ENCODE measurements around the gene PIM3.

PIM3 gene

DNA sequence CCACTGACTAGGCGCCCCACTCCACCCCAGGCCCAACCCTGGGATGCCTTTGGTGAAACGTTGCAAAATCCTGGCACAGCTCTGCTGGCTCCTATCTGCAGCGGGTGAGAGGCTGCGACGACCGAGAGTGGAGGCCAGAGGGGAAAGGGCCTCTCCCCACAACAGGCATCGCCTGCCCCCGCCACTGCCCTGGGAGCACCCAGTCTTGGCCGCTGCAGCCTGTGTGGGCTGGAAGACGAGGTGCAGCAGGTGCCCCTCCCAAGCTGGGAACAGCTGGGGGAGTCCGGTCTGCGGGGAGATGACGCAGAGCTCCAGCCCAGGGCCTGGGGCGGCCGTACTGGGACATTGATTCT is 4.2 kb upstream of the PIM3 start:
- DNase-seq = no peak

DNA sequence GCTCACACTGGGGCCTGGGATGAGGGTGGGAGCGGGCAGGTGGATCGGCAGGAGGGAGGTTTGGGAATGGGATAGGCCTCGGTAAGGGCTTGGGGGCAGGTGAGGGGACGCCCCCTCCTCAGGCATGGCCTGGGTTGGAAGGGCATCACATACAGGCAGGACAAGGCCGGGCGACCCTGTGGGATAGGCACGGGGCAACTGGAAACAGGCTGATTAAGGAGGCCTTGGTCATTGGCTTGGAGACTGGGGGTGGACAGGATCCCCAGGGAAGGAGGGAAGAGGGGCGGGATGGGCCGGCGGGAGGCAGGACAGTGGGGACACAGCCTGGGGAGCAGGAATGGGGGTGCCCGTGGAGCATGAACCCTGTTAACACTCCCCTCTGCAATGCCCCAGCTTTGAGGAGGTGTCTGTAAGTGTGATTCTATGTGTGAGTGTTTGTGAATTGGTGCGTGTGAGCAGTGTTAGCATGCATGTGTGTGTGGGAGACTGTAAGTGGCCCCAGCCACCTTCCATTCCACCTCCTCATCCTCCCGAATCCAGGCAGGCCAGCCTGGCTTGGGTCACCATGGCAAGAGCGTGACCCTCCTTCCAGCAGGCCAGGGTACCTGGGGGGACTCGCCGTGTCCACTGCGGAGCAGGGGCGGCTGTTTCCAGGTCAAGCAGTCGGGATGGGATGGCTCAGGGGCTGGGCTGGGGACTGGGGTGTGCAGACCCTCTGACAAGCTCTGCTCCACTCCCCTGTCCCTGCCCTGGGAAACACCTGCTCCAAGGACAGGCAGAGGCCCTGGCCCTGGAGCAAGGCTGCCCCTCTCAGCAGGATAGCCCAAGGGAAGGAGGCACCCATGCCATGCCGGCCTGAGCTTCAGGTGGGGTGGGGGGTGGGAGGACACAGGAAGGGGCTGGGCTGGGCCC is 3.4 kb upstream of the PIM3 start:
- DNase-seq = no peak

DNA sequence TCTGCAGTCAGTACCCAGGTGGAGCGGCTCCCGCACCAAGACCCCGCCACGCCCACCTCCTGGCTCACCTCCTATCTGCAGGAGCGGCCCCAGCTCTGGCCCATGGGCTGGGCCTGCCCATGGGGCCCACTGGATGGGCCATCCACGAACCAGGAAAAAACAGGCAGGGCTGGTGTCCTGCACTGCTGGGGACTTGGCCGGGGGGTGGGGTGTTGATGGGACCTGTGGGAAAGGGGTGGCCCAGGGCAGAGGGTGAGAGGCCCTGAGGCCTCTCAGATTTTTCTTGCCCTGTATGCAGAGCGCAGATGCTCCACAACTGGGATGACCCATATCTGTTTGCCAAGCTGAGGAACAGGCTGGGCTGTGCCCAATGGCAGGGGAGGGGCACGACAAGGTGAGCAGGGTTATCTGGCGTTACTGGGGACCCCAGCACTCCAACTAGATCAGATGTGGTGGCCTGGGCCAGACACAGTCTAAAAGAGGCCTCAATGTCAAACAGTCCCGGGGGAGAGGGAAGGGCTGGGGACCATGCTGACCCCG is 2.7 kb upstream of the PIM3 start:
- DNase-seq = no peak

DNA sequence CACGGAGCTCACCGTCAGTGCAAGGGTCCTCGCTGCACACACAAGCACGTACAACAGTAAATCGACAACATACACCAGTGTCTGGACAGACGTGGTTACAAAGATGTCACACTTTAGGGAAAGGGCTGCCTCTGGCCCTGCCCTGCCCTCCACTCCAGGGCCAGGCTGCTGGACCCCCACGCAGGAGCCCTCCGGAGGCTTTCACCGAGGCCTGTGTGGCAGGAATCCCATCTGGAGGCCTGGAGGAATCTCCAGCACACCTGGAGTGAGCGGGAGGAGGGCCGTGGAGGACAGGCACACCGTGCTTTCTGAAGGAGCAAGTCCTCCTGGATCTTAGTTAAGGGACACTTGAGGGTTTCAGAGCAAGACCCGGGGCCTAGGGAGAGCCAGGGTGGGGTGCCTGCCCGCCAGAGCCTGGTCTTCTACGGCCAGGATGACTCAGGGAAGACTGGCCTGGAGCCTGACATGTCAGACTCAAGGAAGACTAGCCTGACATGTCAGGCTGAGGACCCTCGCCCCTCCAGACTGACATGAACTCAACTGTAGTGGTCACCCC is 2.1 kb upstream of the PIM3 start:
- DNase-seq = no peak

DNA sequence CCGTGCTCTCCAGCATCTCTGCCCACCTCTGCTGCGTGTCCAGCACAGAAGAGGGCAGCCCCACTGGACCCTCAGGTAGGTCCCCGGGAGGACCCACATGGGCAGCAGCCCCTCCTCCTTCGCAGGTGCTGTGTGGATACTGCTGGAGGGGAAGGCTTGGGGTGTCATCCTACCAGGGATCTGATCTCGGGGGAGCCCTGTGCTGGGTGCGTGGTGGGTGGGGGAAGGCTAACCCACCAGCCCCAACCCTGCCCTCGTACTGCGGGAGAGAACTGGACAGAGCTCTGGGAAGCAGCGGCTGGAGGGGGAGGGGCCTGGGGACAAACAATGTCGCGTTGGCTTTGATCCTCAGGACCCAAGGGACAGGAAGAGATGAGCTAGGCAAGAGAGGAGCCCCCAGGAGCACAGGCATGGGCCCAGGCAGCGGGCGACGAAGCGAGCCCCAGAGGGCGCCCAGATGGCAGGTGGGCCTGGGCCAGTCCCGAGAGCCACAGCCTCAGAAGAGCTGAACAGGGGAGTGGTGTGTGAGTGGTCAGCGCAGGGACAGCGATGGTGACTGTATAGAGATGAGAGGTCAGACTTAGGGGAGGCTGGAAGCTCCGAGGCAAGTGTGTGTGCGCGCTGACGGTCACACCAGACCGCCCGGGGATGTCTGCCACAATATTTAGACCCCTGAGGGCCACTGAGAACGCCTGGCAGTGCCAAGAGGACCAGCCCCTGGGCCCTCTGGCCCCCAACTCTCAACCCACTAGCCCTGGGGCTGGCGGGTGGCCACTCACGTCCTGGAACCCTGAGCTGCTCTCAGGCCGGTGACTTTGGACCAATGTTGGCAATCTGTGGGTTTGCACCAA is 1.4 kb upstream of the PIM3 start:
- DNase-seq = no peak

DNA sequence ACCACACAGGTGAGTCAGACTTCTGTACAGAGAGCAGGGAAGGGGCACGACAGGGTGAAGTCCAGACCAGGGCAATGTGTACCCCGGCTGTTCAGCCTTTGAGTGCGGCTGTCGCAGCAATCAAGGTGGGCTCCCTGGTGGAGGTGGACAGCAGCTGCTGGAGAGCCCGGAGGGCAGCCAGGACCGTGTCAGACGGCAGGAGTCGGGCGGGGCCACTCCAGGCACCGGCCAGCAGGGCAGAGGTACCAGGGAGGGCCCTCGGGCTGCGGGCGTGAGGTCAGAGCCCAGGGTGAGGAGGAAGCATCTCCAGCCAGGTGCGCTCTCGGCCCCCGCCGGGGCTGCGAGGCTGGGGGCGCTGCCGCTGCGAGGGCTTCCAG is 802 bp upstream of the PIM3 start:
- peak in 1 of 14 donors; percentile 63 for DNase-seq

DNA sequence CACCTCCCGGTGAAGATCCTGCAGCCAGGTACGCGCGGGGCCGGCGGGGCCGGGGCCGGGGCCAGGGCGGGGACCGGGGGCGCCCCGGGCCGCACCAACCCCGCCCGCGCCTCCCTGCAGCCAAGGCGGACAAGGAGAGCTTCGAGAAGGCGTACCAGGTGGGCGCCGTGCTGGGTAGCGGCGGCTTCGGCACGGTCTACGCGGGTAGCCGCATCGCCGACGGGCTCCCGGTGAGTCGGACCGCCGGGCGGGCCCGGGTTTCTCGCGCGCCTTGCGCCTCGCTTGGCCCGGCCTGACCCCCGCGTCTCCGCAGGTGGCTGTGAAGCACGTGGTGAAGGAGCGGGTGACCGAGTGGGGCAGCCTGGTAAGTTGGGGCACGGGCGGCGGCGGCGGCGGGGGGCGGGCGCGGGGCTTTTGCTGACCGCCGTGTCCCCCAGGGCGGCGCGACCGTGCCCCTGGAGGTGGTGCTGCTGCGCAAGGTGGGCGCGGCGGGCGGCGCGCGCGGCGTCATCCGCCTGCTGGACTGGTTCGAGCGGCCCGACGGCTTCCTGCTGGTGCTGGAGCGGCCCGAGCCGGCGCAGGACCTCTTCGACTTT is 531 bp downstream of the PIM3 start:
- peak in 3 of 14 donors; percentile 30 to 48 (median 45) for DNase-seq

DNA sequence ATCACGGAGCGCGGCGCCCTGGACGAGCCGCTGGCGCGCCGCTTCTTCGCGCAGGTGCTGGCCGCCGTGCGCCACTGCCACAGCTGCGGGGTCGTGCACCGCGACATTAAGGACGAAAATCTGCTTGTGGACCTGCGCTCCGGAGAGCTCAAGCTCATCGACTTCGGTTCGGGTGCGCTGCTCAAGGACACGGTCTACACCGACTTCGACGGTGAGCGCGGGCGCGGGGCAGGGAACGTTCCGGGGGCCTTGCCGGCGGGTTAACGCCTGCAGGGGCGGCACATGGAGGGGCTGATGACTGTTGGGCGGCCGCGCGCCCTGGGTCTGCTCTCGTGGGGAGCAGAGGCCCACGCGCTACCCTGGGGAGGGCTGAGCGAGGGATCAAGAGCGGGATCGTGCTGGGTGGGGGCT is 1.0 kb downstream of the PIM3 start:
- peak in 1 of 14 donors; percentile 35 for DNase-seq

DNA sequence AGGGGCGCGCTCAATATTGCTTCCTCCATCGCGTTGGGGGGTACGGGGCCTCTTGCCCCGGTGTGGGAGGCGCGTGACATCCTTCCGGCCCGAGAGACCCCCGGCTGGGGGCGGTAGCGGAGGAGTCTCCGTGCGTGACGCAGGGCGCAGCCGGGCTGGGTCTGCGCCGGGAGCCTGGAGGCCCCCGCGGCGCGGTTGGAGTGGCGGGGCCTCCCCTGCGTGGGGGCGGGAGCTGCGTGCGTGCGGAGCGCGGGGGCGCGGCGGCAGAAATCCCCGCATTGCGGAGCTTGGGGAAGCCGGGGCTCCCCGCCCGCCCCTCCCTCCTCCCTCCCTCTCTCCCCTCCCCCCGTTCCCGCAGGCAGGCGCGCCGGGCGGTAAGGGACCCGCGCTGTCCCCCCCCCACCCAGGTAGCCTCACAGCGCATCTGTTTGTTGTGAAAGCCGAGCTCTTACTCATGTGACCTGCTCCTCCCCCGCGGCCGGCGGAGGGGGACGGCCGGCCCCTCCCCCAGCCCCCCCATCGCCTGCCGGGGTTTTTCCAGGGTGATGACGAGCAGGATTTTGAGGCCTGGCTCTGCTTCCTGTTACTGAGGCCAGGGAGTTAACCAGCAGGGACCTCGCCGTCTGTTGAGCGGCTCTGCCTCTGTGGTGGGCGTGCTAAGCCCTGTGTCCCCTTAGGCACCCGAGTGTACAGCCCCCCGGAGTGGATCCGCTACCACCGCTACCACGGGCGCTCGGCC is 1.6 kb downstream of the PIM3 start:
- peak in 12 of 14 donors; percentile 47 to 91 (median 62) for DNase-seq

DNA sequence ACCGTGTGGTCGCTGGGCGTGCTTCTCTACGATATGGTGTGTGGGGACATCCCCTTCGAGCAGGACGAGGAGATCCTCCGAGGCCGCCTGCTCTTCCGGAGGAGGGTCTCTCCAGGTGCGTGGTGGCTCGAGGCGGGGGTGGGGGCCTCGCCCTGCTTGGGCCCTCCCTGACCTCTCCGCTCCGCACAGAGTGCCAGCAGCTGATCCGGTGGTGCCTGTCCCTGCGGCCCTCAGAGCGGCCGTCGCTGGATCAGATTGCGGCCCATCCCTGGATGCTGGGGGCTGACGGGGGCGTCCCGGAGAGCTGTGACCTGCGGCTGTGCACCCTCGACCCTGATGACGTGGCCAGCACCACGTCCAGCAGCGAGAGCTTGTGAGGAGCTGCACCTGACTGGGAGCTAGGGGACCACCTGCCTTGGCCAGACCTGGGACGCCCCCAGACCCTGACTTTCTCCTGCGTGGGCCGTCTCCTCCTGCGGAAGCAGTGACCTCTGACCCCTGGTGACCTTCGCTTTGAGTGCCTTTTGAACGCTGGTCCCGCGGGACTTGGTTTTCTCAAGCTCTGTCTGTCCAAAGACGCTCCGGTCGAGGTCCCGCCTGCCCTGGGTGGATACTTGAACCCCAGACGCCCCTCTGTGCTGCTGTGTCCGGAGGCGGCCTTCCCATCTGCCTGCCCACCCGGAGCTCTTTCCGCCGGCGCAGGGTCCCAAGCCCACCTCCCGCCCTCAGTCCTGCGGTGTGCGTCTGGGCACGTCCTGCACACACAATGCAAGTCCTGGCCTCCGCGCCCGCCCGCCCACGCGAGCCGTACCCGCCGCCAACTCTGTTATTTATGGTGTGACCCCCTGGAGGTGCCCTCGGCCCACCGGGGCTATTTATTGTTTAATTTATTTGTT is 2.4 kb downstream of the PIM3 start:
- no peak for DNase-seq

DNA sequence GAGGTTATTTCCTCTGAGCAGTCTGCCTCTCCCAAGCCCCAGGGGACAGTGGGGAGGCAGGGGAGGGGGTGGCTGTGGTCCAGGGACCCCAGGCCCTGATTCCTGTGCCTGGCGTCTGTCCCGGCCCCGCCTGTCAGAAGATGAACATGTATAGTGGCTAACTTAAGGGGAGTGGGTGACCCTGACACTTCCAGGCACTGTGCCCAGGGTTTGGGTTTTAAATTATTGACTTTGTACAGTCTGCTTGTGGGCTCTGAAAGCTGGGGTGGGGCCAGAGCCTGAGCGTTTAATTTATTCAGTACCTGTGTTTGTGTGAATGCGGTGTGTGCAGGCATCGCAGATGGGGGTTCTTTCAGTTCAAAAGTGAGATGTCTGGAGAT is 3.1 kb downstream of the PIM3 start:
- DNase-seq = no peak

DNA sequence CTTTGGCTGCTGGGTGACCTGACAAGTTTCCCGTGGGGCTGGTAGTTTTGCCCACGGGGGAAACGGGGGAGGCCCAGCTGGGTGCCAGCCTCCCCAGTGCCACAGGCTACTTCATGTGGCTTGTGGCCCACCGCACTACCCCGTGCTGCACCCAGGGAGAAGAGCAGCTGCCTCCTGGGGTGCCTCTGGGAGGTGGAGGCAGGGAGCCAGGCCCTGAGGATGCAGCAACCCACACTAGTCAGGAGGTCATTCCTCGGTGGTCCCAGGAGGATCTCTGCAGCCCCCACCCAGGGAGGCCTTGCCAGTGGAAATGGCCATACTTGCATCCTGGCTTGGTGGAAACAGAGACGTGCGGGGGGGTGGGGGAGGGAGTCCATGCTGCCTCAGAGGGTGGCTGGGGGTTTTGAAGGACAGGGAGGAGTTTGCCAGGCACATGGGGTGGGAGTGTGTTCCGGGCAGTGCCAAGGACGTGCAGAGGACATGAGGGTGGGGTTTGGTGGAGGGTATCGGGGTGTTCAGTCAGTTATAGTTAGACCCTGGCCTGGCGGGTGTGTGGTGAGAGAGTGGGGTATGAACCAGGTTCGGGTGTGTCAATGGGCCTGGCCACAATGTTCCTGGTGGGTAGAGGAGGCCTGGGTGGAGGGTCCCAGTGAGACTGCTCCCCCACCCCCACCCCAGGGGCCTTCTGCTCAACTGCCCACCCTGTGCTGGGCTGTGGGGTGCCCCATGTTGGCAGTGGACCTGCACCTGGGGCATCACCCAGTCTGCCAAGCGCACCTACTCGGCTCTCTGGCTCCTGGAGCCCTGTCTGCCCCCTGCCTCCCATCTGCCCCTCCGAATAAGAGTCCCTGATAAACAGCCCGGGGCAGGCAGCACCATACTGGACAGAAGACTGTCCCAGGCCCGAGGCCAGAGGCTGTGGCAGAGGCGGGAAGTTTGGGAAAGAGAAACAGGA is 3.8 kb downstream of the PIM3 start:
- no peak for DNase-seq

DNA sequence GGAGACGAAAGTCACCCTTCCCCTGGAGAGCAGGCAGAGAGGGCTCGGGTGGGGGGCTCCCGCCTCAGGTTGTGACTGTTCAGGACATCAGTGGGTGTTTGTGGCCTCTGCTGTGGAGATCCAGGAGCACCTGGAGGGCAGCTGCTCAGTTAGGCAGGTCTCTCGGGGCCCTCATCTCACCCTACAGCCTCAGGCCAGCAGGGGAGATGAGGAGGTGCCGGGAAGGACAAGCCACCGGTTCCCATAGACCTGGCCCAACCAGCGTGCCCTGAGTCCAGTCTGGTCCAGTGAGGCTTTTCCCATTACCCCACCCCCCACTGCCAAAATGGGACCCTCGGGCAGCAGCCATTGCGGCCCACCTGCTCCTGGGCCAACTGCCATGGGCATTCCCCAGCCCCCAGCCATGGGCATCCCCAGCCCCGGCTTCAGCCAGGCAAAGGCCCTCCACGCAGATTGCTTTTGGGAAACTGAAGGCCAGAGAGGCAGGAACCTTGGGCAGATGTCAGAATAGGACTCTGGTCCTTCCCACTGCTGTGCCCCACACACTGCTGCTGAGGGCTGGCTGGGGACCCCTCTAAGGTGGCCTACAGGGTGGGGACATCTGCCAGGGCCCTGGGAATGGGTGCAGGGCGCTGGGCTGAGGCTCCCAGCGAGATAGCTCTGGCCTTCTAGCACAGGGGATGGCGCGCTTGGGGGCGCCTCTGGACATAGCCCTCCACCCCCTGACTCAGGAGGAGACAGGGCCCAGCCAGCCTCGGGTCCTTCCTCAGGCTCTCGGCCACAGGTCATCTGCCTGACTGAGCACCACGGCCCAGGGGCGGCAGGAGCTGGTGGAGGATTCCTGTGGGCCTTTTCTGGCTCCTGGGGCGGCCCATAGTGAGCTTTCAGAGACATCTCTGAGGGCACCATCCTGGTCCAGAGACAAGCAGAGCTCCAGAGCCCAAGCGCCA is 4.8 kb downstream of the PIM3 start:
- no peak for DNase-seq

DNA sequence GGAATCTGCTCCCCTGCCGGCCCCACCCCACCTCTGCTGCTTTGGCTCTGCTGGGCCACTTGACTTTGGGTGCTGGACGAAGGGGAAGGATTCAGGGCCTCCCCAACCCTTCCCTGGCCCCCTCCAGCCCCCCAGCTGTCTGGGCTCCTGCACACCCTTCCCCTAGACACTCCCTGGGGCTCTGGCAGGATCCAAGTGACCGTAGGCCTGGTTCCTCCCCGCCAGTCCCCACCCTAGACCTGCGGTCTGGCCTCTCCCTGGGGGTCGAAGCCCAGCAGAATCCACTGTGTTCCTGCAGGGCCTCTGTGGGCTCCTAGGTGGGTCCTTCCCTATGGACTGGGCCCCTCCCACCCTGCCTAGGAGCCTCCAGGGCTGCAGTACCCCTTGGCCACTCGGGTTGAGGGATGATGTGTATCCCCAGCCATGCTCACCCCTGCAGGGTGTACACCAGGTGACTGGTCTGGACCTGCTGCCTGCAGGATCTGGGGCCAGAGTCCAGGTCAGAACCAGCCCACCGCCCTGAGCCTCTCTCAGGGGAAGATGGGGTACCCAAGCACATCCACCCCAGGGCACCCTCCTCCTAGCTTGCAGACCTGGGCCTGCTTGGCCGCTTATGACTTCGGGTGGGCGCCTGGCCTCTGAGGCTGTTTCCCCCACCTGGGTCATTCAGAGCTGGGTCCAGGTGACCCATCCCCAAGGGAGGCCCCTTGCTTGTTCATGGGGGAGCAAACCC is 5.6 kb downstream of the PIM3 start:
- DNase-seq = no peak

DNA sequence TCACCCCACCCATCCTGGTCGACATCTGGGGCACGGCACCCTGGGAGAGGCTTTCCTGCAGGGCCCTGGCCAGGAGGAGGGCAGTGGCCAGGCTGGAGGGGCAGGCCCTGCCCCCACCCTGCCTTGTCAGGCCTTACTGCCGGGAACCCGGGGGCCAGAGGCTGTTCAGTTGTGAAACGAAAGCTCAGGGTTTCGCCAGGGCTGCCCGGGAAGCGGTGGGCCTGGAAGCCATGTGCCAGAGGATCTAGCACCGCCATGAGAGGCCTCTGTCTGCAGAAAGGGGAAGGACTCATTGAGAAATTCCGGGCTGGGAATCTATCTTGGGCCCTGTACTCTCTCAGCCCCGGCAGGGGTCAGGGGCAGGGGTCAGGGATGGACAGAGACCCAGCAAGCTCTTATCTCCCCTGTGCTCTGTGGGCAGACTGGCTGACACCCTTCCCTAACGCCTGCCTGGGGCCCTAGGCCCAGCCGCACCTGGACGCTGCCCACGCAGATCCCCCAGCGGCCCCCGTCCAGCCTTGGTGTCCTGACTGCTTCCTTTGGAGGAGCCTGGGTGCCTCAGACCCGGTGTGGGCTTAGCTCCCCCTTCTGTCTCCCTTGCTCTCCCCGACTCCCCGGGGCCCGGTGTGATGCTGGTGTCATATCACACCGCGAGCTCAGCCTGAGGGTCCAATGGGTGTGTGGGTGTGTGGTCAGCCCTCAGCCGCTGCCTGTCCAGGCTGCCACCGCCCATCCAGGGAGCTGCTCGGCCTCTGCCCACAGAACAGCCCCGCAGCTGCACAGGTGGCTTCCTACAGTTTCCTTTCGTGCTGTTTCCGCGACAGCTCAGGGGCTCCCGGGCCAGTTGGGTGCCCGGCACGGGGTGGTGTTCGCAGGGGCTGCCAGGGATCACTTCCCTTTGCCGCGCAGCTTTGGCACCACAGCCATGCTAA is 6.5 kb downstream of the PIM3 start:
- DNase-seq = peak in 4 of 14 donors; percentile 21 to 90 (median 53)

DNA sequence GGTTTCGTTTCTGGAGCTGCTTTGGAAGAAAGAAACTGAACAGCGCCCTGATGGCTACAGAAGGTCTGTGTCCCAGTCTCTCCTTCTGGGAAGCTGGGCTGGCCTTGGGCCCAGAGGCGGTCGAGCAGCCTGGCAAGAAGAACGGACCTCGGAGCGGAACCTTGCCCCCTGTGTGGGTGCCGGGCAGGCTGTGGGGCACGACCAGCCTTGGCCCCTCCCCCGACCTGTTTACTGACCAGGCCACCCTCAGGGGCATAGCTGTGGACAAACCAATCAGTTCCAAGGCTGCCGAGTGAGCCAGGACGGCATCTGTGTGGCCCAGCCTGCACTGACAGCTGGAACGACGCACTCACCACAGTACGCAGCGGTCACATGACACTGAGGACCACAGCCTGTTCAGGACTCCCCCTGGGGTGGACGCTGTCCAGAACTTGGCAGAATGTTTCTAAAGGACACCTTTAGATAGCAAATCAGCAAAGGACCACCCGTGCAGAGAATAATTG is 7.2 kb downstream of the PIM3 start:
- DNase-seq = peak in 8 of 14 donors; percentile 35 to 89 (median 57)
